BLaER1 treated with 17β-estradiol and CSF1 and Interleukin-3, amounts not matched to agents 10 nM and 100 nM (cell line): ENCODE data around the gene USH1C.

ENCODE experiments used
- H3K27ac ChIP-seq, 11 experiments: shearing (Covaris generic); formaldehyde crosslinking; 2 replicates each; pipeline ENCODE4 v1.8.1; 2022
- H3K27me3 ChIP-seq, 11 experiments: shearing (Covaris generic); formaldehyde crosslinking; 2 replicates each; pipeline ENCODE4 v1.8.1; 2022
- H3K36me3 ChIP-seq, 11 experiments: shearing (Covaris generic); formaldehyde crosslinking; 2 replicates each; pipeline ENCODE4 v1.8.1; 2022
- H3K4me1 ChIP-seq, 10 experiments: shearing (Covaris generic); formaldehyde crosslinking; 2 replicates each; pipeline ENCODE4 v1.8.1; 2022
- H3K4me2 ChIP-seq, 11 experiments: shearing (Covaris generic); formaldehyde crosslinking; 2 replicates each; pipeline ENCODE4 v1.8.1; 2022
- H3K4me3 ChIP-seq, 10 experiments: shearing (Covaris generic); formaldehyde crosslinking; 2 replicates each; pipeline ENCODE4 v1.8.1; 2022
- H3K9ac ChIP-seq, 11 experiments: shearing (Covaris generic); formaldehyde crosslinking; 2 replicates each; pipeline ENCODE4 v1.8.1; 2022
- H3K9me3 ChIP-seq, 11 experiments: shearing (Covaris generic); formaldehyde crosslinking; replicated peaks in 1 of 11; 2 replicates each; pipeline ENCODE4 v1.8.1; 2022
- H4K20me1 ChIP-seq, 11 experiments: shearing (Covaris generic); formaldehyde crosslinking; 2 replicates each; pipeline ENCODE4 v1.8.1; 2022
- Cebpa-rat ChIP-seq, 11 experiments: shearing (Covaris generic); IDR thresholded peaks; 2 replicates each; pipeline ENCODE4 v1.8.1; 2022

Gene USH1C

DNA sequence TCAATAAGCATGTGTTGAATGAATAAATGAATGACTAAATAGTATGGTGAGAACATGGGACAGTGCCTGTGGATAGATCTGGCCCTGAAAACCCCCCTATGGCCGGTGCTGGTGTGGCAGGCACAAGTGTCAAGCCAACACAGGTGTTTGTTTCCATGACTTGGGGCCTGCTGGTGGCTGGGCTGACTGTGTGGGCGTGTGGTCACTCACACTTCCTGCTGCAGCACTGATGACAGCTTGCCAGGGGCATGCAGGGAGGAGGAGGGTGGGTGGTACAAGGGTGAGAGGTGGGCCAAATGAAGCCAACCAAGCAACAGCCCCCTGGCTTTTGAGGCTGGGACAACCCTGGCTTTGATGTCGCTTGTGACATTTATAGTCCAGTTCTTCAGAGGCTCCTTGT lies 37.3 kb downstream of the USH1C start:
- H3K27ac ChIP-seq: no peak overlapping the region
- no peaks in the 10 kb centered on the region; a peak in 3 of 22 replicates for H4K20me1 ChIP-seq
- H3K9ac ChIP-seq: no peak overlapping the region
- TF ChIP-seq Cebpa-rat (IDR thresholded peaks at IDR 0.05): no peak
- peak overlapping the region in 4 of 11 experiments; percentile 43 to 70 (median 60); a peak in 4 of 22 replicates for H3K4me2 ChIP-seq
- peaks cover 0 to 40% (median 34%) of the 10 kb centered on the region in 10 experiments; a peak in 16 of 20 replicates for H3K4me1 ChIP-seq
- H3K36me3 ChIP-seq: no peaks in the 10 kb centered on the region
- no peak overlapping the region for H3K4me3 ChIP-seq
- no peaks in the 10 kb centered on the region for H3K27me3 ChIP-seq
- no peaks in the 10 kb centered on the region for H3K9me3 ChIP-seq

DNA sequence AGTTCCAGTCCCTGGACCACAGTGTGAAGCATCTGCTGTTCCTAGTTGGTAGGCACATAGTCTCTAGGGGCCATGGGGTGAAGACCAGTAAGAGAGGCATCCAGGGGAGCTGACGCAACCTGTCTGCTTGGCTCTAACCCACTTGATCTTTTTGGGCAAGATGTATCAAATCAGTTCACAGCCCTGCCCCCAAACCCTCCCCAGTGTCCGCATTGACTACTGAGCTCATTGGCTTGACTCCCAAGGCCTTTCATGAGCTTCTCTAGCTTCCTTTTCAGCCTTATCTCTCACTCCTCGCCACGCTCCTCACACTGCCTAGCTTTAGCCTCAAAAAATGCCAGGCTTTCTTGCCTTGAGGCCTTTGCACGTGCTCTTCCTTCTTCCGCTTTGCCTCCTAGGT lies 37.9 kb downstream of the USH1C start:
- Histone ChIP-seq H3K36me3 (no peaks in the 10 kb centered on the region), H3K27me3 (no peaks in the 10 kb centered on the region), H3K4me3 (no peak overlapping the region), H3K4me2 (peak overlapping the region in 7 of 11 experiments; percentile 28 to 70 (median 46); a peak in 14 of 22 replicates), H3K9ac (no peak overlapping the region), H3K27ac (no peak overlapping the region), H4K20me1 (no peaks in the 10 kb centered on the region; a peak in 3 of 22 replicates), H3K9me3 (no peaks in the 10 kb centered on the region), H3K4me1 (peaks cover 0 to 40% (median 34%) of the 10 kb centered on the region in 10 experiments; a peak in 16 of 20 replicates)
- TF ChIP-seq Cebpa-rat (IDR thresholded peaks at IDR 0.05): no peak

DNA sequence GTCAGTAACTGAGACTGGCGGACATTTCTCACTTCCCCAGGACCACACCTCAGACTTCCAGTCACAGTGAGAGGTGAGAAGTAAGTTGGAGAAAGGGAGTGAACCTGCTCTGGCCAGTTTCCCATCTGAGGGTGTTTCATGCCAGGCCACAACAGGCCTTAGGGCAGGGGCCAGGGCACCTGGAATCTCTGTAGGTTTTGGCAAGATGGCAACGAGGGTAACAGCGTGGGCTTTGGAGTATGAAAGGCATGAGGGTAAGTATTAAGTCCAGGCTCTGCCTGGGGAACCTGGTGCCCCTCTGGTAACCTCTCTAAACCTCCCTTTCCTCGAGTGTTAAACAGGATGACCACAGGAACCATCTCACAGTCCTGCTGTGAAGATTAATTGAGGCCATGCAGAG lies 39.1 kb downstream of the USH1C start:
- 0 out of 22 replicates have a peak overlapping the region, but pooled peaks of 1 of the 11 experiments have one; percentile 13 for H3K9ac ChIP-seq
- no peak for TF ChIP-seq Cebpa-rat (IDR thresholded peaks at IDR 0.05)
- no peaks in the 10 kb centered on the region for H3K27me3 ChIP-seq

DNA sequence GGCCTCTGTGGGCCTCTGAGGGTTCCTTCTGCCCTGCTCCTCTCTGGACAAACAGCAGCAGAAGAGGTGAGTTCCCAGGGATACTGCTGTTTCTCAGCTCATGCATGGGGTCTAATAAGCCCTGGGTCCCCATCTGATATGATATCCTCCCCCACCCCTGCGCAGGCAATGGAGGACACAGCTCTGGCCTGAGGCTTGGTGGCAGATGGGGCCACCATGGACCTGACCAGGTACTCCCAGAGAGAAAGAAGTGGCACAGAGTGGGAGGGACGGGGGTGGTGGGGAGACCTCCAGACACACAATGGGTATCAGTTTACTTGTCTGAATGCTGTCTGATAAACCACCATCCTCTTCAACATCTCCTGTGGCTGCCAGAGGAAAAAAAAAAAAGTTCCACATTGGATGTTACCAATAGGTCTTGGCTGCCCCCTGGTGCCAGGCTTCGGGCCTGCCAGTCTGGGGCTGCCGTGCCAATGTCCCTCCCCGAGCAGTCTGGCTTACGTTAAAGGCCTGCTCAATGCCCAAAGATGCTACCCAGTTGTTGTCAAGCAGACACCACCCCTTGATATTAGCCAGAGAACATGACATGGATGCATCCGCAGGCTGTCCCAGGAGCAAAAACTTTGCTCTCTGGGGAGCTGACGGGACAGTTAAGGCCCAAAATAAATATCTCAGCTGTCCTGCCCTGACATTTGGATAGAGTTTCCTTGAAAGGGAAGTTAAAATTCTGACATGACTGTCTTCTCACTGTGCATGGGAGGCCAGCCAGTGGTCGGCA lies 39.7 kb downstream of the USH1C start:
- peak overlapping the region in 9 of 11 experiments; percentile 3 to 70 (median 50); a peak in 15 of 22 replicates for H3K4me2 ChIP-seq
- TF ChIP-seq Cebpa-rat (IDR thresholded peaks at IDR 0.05): no peak
- H3K9me3 ChIP-seq: no peaks in the 10 kb centered on the region
- peak overlapping the region in 4 of 11 experiments; percentile 28 to 38 (median 34); a peak in 4 of 22 replicates for H3K27ac ChIP-seq
- peak overlapping the region in 3 of 11 experiments; percentile 23 to 56 (median 32); a peak in 4 of 22 replicates for H3K9ac ChIP-seq
- H3K4me1 ChIP-seq: peaks cover 0 to 40% (median 34%) of the 10 kb centered on the region in 10 experiments; a peak in 16 of 20 replicates
- no peaks in the 10 kb centered on the region for H3K36me3 ChIP-seq
- no peak overlapping the region for H3K4me3 ChIP-seq
- H3K27me3 ChIP-seq: no peaks in the 10 kb centered on the region
- no peaks in the 10 kb centered on the region; a peak in 3 of 22 replicates for H4K20me1 ChIP-seq

More for the DNA sequence above, 39.1 kb downstream of the USH1C start:
- Histone ChIP-seq H3K4me2 (peak overlapping the region in 9 of 11 experiments; percentile 3 to 70 (median 43); a peak in 15 of 22 replicates), H3K9me3 (no peaks in the 10 kb centered on the region), H3K36me3 (no peaks in the 10 kb centered on the region), H3K4me1 (peaks cover 0 to 40% (median 34%) of the 10 kb centered on the region in 10 experiments; a peak in 16 of 20 replicates), H3K4me3 (no peak overlapping the region), H3K27ac (no peak overlapping the region), H4K20me1 (no peaks in the 10 kb centered on the region; a peak in 3 of 22 replicates)

DNA sequence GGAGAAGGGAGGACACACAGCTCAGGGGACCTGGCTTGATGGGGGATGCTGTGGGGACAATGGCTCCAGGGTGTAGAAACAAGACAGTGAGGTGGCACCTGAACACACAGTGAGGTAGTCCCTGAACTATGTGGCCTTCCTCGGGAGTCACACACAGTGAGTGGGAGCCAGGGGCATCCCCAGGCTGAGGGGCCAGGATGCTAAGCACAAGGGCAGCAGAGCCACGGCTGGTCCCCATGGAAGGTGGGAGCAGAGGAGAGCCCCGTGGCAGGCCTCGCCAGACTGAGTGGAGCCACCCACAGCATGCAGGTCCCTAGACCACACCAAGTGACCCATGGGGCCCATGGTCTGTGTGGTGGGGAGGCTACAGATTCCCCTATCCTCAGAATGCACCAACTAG lies 41.6 kb downstream of the USH1C start:
- Histone ChIP-seq H3K4me2 (no peak overlapping the region), H3K27me3 (no peaks in the 10 kb centered on the region), H3K9ac (no peak overlapping the region), H3K9me3 (no peaks in the 10 kb centered on the region), H3K27ac (no peak overlapping the region), H3K36me3 (no peaks in the 10 kb centered on the region), H3K4me1 (peaks cover 0 to 47% (median 43%) of the 10 kb centered on the region in 10 experiments; a peak in 16 of 20 replicates), H4K20me1 (no peaks in the 10 kb centered on the region; a peak in 2 of 22 replicates), H3K4me3 (no peak overlapping the region)
- TF ChIP-seq Cebpa-rat (IDR thresholded peaks at IDR 0.05): no peak

DNA sequence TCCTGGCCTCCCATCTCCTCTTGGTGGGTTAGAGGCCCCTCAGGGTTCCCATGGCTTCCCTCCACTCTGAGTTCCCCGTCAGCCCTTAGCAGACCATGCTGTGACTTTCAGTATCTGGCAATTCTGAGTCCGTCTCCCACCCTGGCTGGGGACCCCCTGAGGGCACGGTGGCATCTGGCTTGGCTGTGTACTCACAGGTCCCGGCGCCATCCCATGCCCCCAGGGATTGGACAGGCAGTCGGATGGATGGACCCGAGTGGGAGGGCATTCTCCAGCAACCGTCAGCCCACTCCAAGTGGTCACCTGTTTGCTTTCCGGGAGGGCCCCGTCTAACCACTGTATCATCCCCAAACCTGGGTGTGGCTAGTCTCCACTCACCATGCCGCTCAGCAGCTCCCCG lies 43.5 kb downstream of the USH1C start:
- no peak overlapping the region for H3K4me2 ChIP-seq
- TF ChIP-seq Cebpa-rat (IDR thresholded peaks at IDR 0.05): no peak
- H3K27ac ChIP-seq: no peak overlapping the region
- H3K27me3 ChIP-seq: no peaks in the 10 kb centered on the region
- H3K4me1 ChIP-seq: peaks cover 0 to 47% (median 37%) of the 10 kb centered on the region in 10 experiments; a peak in 16 of 20 replicates
- no peaks in the 10 kb centered on the region for H3K9me3 ChIP-seq
- H3K9ac ChIP-seq: no peak overlapping the region
- H3K36me3 ChIP-seq: no peaks in the 10 kb centered on the region
- no peak overlapping the region for H3K4me3 ChIP-seq
- H4K20me1 ChIP-seq: no peaks in the 10 kb centered on the region; a peak in 2 of 22 replicates

DNA sequence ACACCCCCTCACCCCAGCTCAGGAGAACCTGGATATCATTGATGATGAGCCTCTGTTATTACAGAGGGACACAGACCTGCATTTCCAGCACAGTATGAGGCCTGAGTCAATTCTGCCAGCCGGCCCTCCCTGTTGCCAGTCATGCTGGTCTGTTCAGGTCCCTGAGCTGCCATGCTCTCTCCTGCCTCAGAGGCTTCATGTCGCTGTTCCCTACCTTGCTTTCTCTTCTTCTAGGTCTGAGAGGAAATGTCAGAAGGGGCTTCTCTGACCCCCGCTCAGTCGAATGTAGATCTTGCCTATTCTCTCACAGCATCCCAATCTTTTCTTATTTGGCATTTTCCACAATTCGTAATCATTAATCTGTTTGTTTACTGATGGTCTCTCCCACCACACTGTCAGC lies 45.7 kb downstream of the USH1C start:
- no peak overlapping the region; a peak in 1 of 22 replicates for H3K9ac ChIP-seq
- H3K4me1 ChIP-seq: peaks cover under 1 to 49% (median 36%) of the 10 kb centered on the region in 10 experiments; a peak in 17 of 20 replicates
- H3K36me3 ChIP-seq: no peaks in the 10 kb centered on the region
- H3K9me3 ChIP-seq: no peaks in the 10 kb centered on the region
- peak overlapping the region in 7 of 11 experiments; percentile 2 to 45 (median 16); a peak in 9 of 22 replicates for H3K4me2 ChIP-seq
- 0 out of 22 replicates have a peak, but pooled peaks cover 0 to 3% (median 0%) of the 10 kb centered on the region in 11 experiments for H3K27me3 ChIP-seq
- no peak overlapping the region for H3K4me3 ChIP-seq
- H3K27ac ChIP-seq: peak overlapping the region in 2 of 11 experiments; percentile 34 to 50; a peak in 2 of 22 replicates
- no peak for TF ChIP-seq Cebpa-rat (IDR thresholded peaks at IDR 0.05)
- H4K20me1 ChIP-seq: no peaks in the 10 kb centered on the region

DNA sequence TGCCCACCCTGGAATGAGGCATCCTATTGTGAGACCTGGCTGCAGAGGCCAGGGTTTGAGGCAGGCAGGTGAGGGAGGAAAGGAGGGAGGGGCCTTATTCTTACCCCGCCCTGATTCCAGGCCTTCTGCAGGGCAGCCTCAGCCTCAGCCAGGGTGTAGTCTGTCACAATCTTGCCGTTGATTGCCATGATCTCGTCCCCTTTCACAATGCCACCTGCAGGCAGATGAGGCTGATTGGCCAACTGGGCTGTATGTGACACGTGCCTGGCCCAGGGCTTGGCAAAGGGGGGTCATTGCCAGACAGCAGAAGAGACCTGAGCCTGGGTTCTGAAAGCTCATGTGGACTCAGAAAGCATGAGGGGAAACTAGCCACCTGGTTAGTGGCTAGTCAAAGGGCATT lies 46.2 kb downstream of the USH1C start:
- H3K27ac ChIP-seq: peak overlapping the region in 2 of 11 experiments; percentile 34 to 50; a peak in 2 of 22 replicates
- 0 out of 22 replicates have a peak, but pooled peaks cover 0 to 3% (median 0%) of the 10 kb centered on the region in 11 experiments for H3K27me3 ChIP-seq
- H3K4me2 ChIP-seq: peak overlapping the region in 7 of 11 experiments; percentile 2 to 45 (median 16); a peak in 9 of 22 replicates
- H4K20me1 ChIP-seq: no peaks in the 10 kb centered on the region
- TF ChIP-seq Cebpa-rat (IDR thresholded peaks at IDR 0.05): peak in 1 of 11 experiments; percentile 55; a peak in 1 of 22 replicates
- peaks cover 4 to 53% (median 39%) of the 10 kb centered on the region in 10 experiments for H3K4me1 ChIP-seq
- no peak overlapping the region; a peak in 1 of 22 replicates for H3K9ac ChIP-seq
- no peak overlapping the region for H3K4me3 ChIP-seq
- no peaks in the 10 kb centered on the region for H3K9me3 ChIP-seq
- H3K36me3 ChIP-seq: no peaks in the 10 kb centered on the region

DNA sequence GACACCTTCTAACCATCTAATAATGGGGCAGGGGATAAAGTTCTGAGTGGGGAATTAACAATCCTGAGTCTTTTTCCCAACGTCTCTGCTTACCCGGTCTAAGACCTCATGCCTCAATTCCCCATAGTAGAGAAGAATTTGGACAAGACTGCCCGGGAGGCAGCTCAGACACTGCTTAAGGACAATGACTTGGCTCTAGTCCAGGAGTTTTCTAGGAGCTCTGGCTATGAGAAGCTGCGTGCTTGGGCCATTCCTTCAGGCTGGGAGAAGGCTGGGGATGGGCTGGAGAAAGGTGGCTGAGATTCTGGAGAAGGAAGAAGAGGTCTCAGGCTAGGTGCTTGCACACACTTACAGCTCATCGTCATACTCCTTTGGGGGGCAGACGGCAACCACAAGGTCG lies 47.8 kb downstream of the USH1C start:
- Histone ChIP-seq H3K4me1 (peaks cover 11 to 69% (median 55%) of the 10 kb centered on the region in 10 experiments), H4K20me1 (no peaks in the 10 kb centered on the region), H3K4me3 (no peak overlapping the region), H3K4me2 (peak overlapping the region in 8 of 11 experiments; percentile 18 to 96 (median 69); a peak in 14 of 22 replicates), H3K27ac (no peak overlapping the region), H3K36me3 (no peaks in the 10 kb centered on the region), H3K27me3 (peaks cover 0 to 6% (median 0%) of the 10 kb centered on the region in 11 experiments; a peak in 3 of 22 replicates), H3K9me3 (no peaks in the 10 kb centered on the region), H3K9ac (no peak overlapping the region)
- TF ChIP-seq Cebpa-rat (IDR thresholded peaks at IDR 0.05): no peak
